Liver (tissue), 9 donors: ENCODE measurements around the gene PLB1. TPM values are rescaled to one million over a fixed set of nuclear protein-coding genes. Genes with fewer than 3 reads are reported as not detected.

ENCODE experiments used
- DNase-seq: peaks from one replicate; pipeline ENCODE4 v3.0.0-alpha.2; 2017; ENCODE audit warnings: low spot score
- H3K27ac ChIP-seq, 2 donors: one replicate each; pipeline ENCODE4 v1.7.0; 2013; ENCODE audit warnings: inconsistent platforms in 2 of 2, low read length in 2 of 2, control low read depth in 1 of 2, low read depth in 1 of 2, mild to moderate bottlenecking in 1 of 2
- H3K27me3 ChIP-seq, 4 donors: one replicate each; pipeline versions ENCODE4 v1.6.1 to v1.7.0; 2013; ENCODE audit warnings: low read length in 3 of 4, inconsistent platforms in 1 of 4, mild to moderate bottlenecking in 1 of 4, moderate library complexity in 1 of 4; ENCODE audit not compliant: control insufficient read depth in 4 of 4, insufficient read depth in 4 of 4
- H3K36me3 ChIP-seq, 4 donors: one replicate each; pipeline versions ENCODE4 v1.6.1 to v1.7.0; 2013; ENCODE audit warnings: low read length in 3 of 4, mild to moderate bottlenecking in 3 of 4, low read depth in 1 of 4, moderate library complexity in 1 of 4; ENCODE audit not compliant: control insufficient read depth in 4 of 4, insufficient read depth in 3 of 4
- H3K4me1 ChIP-seq, 4 donors: one replicate each; pipeline versions ENCODE4 v1.6.1 to v1.7.0; 2013; ENCODE audit warnings: low read length in 3 of 4, mild to moderate bottlenecking in 3 of 4, moderate library complexity in 1 of 4; ENCODE audit not compliant: control insufficient read depth in 4 of 4, insufficient read depth in 4 of 4
- H3K4me3 ChIP-seq, 3 donors: one replicate each; pipeline versions ENCODE4 v1.6.1 to v1.7.0; 2013; ENCODE audit warnings: low read length in 3 of 3, control low read depth in 1 of 3, low read depth in 1 of 3, mild to moderate bottlenecking in 1 of 3
- H3K9ac ChIP-seq, 2 donors: one replicate each; pipeline ENCODE4 v1.7.0; 2013; ENCODE audit warnings: low read length in 2 of 2, mild to moderate bottlenecking in 2 of 2, moderate library complexity in 2 of 2, control low read depth in 1 of 2, low read depth in 1 of 2
- H3K9me3 ChIP-seq, 4 donors: one replicate each; pipeline versions ENCODE4 v1.6.1 to v1.7.0; 2013; ENCODE audit warnings: low read length in 3 of 4; ENCODE audit not compliant: control insufficient read depth in 4 of 4
- EGR1 ChIP-seq, 2 donors: IDR thresholded peaks; 2 replicates each; pipeline ENCODE4 v1.6.1; 2016 to 2018; ENCODE audit warnings: antibody characterized with exemption in 2 of 2, low read depth in 2 of 2
- FOXA1 ChIP-seq: IDR thresholded peaks from 2 replicates; pipeline ENCODE4 v1.6.1; 2016; ENCODE audit warnings: antibody characterized with exemption
- FOXA2 ChIP-seq: IDR thresholded peaks from 2 replicates; pipeline ENCODE4 v1.6.1; 2016; ENCODE audit warnings: antibody characterized with exemption
- GABPA ChIP-seq, 2 donors: IDR thresholded peaks in 1 of 2; conservative IDR thresholded peaks in 1 of 2; 2 replicates each; pipeline ENCODE4 v1.6.1; 2016; ENCODE audit warnings: antibody characterized with exemption in 2 of 2, mild to moderate bottlenecking in 1 of 2, moderate library complexity in 1 of 2
- HNF4A ChIP-seq, 2 donors: conservative IDR thresholded peaks; 2 replicates each; pipeline ENCODE4 v1.6.1; 2016; ENCODE audit warnings: antibody characterized with exemption in 2 of 2, mild to moderate bottlenecking in 2 of 2
- HNF4G ChIP-seq: IDR thresholded peaks from 2 replicates; pipeline ENCODE4 v1.6.1; 2016; ENCODE audit warnings: antibody characterized with exemption
- NR2F2 ChIP-seq: IDR thresholded peaks from 2 replicates; pipeline ENCODE4 v1.6.1; 2016; ENCODE audit warnings: antibody characterized with exemption
- RAD21 ChIP-seq, 2 donors: IDR thresholded peaks; 2 replicates each; pipeline ENCODE4 v1.6.1; 2016; ENCODE audit warnings: antibody characterized with exemption in 2 of 2, mild to moderate bottlenecking in 2 of 2
- RXRA ChIP-seq, 2 donors: IDR thresholded peaks; 2 replicates each; pipeline ENCODE4 v1.6.1; 2017 to 2018; ENCODE audit warnings: antibody characterized with exemption in 2 of 2, mild to moderate bottlenecking in 1 of 2
- TAF1 ChIP-seq: conservative IDR thresholded peaks from 2 replicates; pipeline ENCODE4 v1.6.1; 2016; ENCODE audit warnings: antibody characterized with exemption, mild to moderate bottlenecking
- YY1 ChIP-seq: IDR thresholded peaks from 2 replicates; pipeline ENCODE4 v1.6.1; 2016; ENCODE audit warnings: antibody characterized with exemption, mild to moderate bottlenecking
- ZBTB33 ChIP-seq: IDR thresholded peaks from 2 replicates; pipeline ENCODE4 v1.6.1; 2016; ENCODE audit warnings: antibody characterized with exemption
- WGBS: extraction: QIAGEN DNeasy Blood & Tissue Kit; methylation state at CpG from one replicate; pipeline ENCODE4 v1.1.7; 2013; 5-methylcytosine and 5-hydroxymethylcytosine counted together
- polyA plus RNA-seq, 2 donors: library from polyadenylated mRNA; stranded (reverse) in 1 of 2; unstranded in 1 of 2; fragments of 200-250 nt in 1 of 2; fragments of >200 nt in 1 of 2; fragmentation: Nextera tagmentation in 1 of 2; extraction: Ambion mirVana in 1 of 2; gene quantifications; one replicate each; pipeline versions ENCODE4 v1.2.1 to v1.2.3, GENCODE V29; 2013 to 2015
- total RNA-seq, 2 donors: library from RNA; depleted of rRNA; stranded (reverse); fragments of >200 nt; gene quantifications; one replicate each; pipeline ENCODE4 v1.2.3, GENCODE V29; 2014
- TF ChIP-seq, protein P1 (sequence below): fragments of 150-350 bp; IDR thresholded peaks from 2 replicates; pipeline ENCODE4 v1.5.1; 2017; ENCODE audit warnings: improper control_type of control experiment, low read depth, low read length; ENCODE audit not compliant: missing input control
- donor health status: healthy.
- donor health status: healthy.
- donor health status: healthy.
- donor health status: healthy.
- donor health status: healthy.

PLB1 gene
- total and polyA plus RNA-seq, 4 donors = 0.58 to 4.5 (median 1.6) TPM

DNA sequence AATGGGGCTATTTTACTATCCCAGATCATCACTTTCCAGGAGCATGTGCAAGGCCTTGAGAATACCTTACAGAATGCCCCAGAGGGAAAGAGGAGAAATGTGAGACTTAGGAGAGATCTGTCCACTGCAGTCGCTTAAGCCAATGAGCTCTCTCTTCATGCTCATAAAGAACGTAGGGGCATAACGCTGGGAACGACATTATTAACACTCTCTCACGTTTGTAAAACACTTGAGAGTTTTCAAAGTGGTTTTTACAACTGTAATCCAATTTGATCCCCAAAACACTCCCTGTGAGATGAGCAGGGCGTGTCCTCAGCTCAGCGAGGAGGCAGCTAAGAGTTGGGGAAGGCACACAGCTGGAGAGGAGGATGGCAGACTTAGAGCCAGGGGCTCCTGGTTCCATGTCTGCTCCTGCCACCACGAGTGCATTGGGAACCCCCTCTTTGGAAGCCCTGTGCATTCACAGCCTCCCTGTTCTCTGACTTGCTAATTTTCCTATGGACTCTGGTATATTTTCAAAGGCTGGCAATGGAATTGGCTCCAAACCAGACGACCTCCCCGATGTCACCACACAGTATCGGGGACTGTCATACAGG is 97.4 kb downstream of the PLB1 start:
- 69% methylated on average over 11 of the region's 11 CpGs for WGBS
- Histone ChIP-seq H3K36me3 (no peaks in the 10 kb centered on the region), H3K9ac (no peak overlapping the region), H3K9me3 (no peaks in the 10 kb centered on the region), H3K27ac (no peak overlapping the region), H3K4me1 (peaks cover 0 to 10% (median 6%) of the 10 kb centered on the region in 4 donors), H3K4me3 (no peak overlapping the region), H3K27me3 (no peaks in the 10 kb centered on the region)
- DNase-seq = no peak
- TF ChIP-seq YY1 (no peak), GABPA (IDR thresholded peaks at IDR 0.05 in 1 of 2, conservative IDR thresholded peaks at IDR 0.05 in 1 of 2) (no peak)

- no peak for DNase-seq
- 39% methylated on average over 9 of the region's 9 CpGs for WGBS
- Histone ChIP-seq H3K27ac (no peak overlapping the region), H3K9me3 (no peaks in the 10 kb centered on the region), H3K9ac (no peak overlapping the region), H3K27me3 (no peaks in the 10 kb centered on the region), H3K36me3 (no peaks in the 10 kb centered on the region), H3K4me3 (no peak overlapping the region), H3K4me1 (peaks cover 0 to 10% (median 6%) of the 10 kb centered on the region in 4 donors)
- no peak for TF ChIP-seq TAF1
- no peak for TF ChIP-seq HNF4A (conservative IDR thresholded peaks at IDR 0.05)
- TF ChIP-seq RXRA (IDR thresholded peaks at IDR 0.05) = no peak
- TF ChIP-seq NR2F2 = no peak
- no peak for TF ChIP-seq HNF4G
Measured at GRCh38 chr2:28594000-28594331, 98.1 kb downstream of the PLB1 start.

- Histone ChIP-seq H3K9ac (no peak overlapping the region), H3K4me3 (no peak overlapping the region), H3K27me3 (no peaks in the 10 kb centered on the region), H3K27ac (peak overlapping the region; percentile 14 to 35), H3K4me1 (peaks cover 0 to 10% (median 6%) of the 10 kb centered on the region in 4 donors), H3K36me3 (no peaks in the 10 kb centered on the region), H3K9me3 (no peaks in the 10 kb centered on the region)
- peak in 1 of 2 donors; percentile 22 for TF ChIP-seq HNF4A (conservative IDR thresholded peaks at IDR 0.05)
- TF ChIP-seq RXRA (IDR thresholded peaks at IDR 0.05) = peak; percentile 12 to 44
- no peak for TF ChIP-seq NR2F2
- peak; percentile 89 to 95 for TF ChIP-seq RAD21 (IDR thresholded peaks at IDR 0.05)
- no peak for TF ChIP-seq EGR1 (IDR thresholded peaks at IDR 0.05; ENCODE audit: low read depth in 2 of 2)
- TF ChIP-seq FOXA2 = no peak
- TF ChIP-seq, protein P1, sequence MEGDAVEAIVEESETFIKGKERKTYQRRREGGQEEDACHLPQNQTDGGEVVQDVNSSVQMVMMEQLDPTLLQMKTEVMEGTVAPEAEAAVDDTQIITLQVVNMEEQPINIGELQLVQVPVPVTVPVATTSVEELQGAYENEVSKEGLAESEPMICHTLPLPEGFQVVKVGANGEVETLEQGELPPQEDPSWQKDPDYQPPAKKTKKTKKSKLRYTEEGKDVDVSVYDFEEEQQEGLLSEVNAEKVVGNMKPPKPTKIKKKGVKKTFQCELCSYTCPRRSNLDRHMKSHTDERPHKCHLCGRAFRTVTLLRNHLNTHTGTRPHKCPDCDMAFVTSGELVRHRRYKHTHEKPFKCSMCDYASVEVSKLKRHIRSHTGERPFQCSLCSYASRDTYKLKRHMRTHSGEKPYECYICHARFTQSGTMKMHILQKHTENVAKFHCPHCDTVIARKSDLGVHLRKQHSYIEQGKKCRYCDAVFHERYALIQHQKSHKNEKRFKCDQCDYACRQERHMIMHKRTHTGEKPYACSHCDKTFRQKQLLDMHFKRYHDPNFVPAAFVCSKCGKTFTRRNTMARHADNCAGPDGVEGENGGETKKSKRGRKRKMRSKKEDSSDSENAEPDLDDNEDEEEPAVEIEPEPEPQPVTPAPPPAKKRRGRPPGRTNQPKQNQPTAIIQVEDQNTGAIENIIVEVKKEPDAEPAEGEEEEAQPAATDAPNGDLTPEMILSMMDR = peak; percentile 73
- TF ChIP-seq TAF1 = no peak
- no peak for TF ChIP-seq FOXA1
- TF ChIP-seq YY1 = peak; percentile 20
- no peak for TF ChIP-seq ZBTB33
- peak; percentile 81 for DNase-seq
- WGBS = 22% methylated on average over 20 of the region's 20 CpGs
Measured at GRCh38 chr2:28594332-28595108, 98.7 kb downstream of the PLB1 start.
